ENCODE results near the gene ERCC6L2. TPM values are rescaled to one million over a fixed set of nuclear protein-coding genes. Genes with fewer than 3 reads are reported as not detected.

Gene ERCC6L2
- total and polyA plus RNA-seq, 10 of the 15 experiments (the other 5 are each of a cell fraction or from before 2014, with no cell fraction given): 8.1 to 45.0 (median 22.6) TPM

GRCh38 chr9:95991326-95991725 lies 115.8 kb downstream of the ERCC6L2 start:
- Histone ChIP-seq H3K79me2 (ENCODE audit: control insufficient read depth, insufficient read depth, low read length) (no peaks in the 10 kb centered on the region), H3K27ac (ENCODE audit: control insufficient read depth, insufficient read depth) (no peak overlapping the region), H4K20me1 (ENCODE audit: control insufficient read depth, insufficient read depth) (no peaks in the 10 kb centered on the region), H3K27me3 (replicated peaks in 1 of 2; ENCODE audit: control insufficient read depth in 2 of 2, insufficient read depth in 2 of 2, low read length in 1 of 2) (no peaks in the 10 kb centered on the region), H3K36me3 (ENCODE audit: control insufficient read depth in 2 of 2, insufficient read depth in 2 of 2, low read length in 1 of 2) (no peaks in the 10 kb centered on the region; a peak in 1 of 4 replicates), H3K4me3 (no peak overlapping the region), H3K4me1 (ENCODE audit: control insufficient read depth, insufficient read depth, low read length) (no peaks in the 10 kb centered on the region), H2AFZ (ENCODE audit: control insufficient read depth, low read depth, low read length) (no peak overlapping the region), H3K9ac (ENCODE audit: control insufficient read depth, insufficient read depth, low read length) (no peak overlapping the region), H3K4me2 (ENCODE audit: control insufficient read depth, insufficient read depth) (no peak overlapping the region), H3K9me3 (replicated peaks; ENCODE audit: control insufficient read depth, insufficient read depth, low read length) (no peaks in the 10 kb centered on the region; the same call in 2 of the 3 replicates)
- no peak for ATAC-seq
- CTCF ChIA-PET: no interaction called here
- POLR2A ChIA-PET: no interaction called here
- SMC1A ChIA-PET (ENCODE audit: uncharacterized antibody, unreplicated experiment): no interaction called here
- BruUV-seq (replicated peaks): no TSS peak
- intact Hi-C loops (cut with micrococcal nuclease; ENCODE audit: unreplicated experiment) (no loop called here), in situ Hi-C loops (cut with MboI) (no loop called here)
- WGBS (ENCODE audit: insufficient coverage, insufficient replicate concordance, low lambda C conversion rate, missing lambda C conversion rate): 96% methylated on average over 1 of the region's 1 CpG
- RAD21 ChIA-PET (ENCODE audit: unreplicated experiment): no interaction called here
- no peak for FAIRE-seq
- TF ChIP-seq DPF2 (IDR thresholded peaks at IDR 0.05) (no peak), STAT1 (conservative IDR thresholded peaks at IDR 0.05) (no peak), RELB (IDR thresholded peaks at IDR 0.05; ENCODE audit: low read depth) (no peak), RAD21 (IDR thresholded peaks at IDR 0.05; ENCODE audit: insufficient read depth, low read depth, low read length) (no peak), KDM1A (IDR thresholded peaks at IDR 0.05; ENCODE audit: borderline replicate concordance) (no peak), GATAD2B (conservative IDR thresholded peaks at IDR 0.05; ENCODE audit: low read depth) (no peak), MTA3 (IDR thresholded peaks at IDR 0.05; ENCODE audit: borderline replicate concordance, low read length) (no peak), CEBPB (IDR thresholded peaks at IDR 0.05; ENCODE audit: borderline replicate concordance in 1 of 2, low read depth in 2 of 2, low read length in 2 of 2) (no peak), ZNF384 (IDR thresholded peaks at IDR 0.05; ENCODE audit: borderline replicate concordance, low read depth, low read length) (no peak)
- TF ChIP-seq, protein P1, sequence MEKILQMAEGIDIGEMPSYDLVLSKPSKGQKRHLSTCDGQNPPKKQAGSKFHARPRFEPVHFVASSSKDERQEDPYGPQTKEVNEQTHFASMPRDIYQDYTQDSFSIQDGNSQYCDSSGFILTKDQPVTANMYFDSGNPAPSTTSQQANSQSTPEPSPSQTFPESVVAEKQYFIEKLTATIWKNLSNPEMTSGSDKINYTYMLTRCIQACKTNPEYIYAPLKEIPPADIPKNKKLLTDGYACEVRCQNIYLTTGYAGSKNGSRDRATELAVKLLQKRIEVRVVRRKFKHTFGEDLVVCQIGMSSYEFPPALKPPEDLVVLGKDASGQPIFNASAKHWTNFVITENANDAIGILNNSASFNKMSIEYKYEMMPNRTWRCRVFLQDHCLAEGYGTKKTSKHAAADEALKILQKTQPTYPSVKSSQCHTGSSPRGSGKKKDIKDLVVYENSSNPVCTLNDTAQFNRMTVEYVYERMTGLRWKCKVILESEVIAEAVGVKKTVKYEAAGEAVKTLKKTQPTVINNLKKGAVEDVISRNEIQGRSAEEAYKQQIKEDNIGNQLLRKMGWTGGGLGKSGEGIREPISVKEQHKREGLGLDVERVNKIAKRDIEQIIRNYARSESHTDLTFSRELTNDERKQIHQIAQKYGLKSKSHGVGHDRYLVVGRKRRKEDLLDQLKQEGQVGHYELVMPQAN (conservative IDR thresholded peaks at IDR 0.05): no peak
- DNase-seq (ENCODE audit: low read depth, low spot score): no peak

Data from GM12878 (cell line).